Trophoblast cell (in vitro differentiated cells and primary cell): Measurements from ENCODE around the gene NIT1.

Source experiments
- DNase-seq, 2 donors: peaks; one replicate each; pipeline ENCODE4 v3.0.0-alpha.2; 2016
- H2AFZ ChIP-seq: 2 replicates; pipeline ENCODE4 v1.6.1; 2013; ENCODE audit warnings: low read length, moderate library complexity, mild to moderate bottlenecking; ENCODE audit not compliant: insufficient read depth, poor library complexity
- H2AK5ac ChIP-seq: 2 replicates; pipeline ENCODE4 v1.6.1; 2013; ENCODE audit warnings: mild to moderate bottlenecking, low read length
- H2BK120ac ChIP-seq: 2 replicates; pipeline ENCODE4 v1.6.1; 2013; ENCODE audit warnings: low read length, mild to moderate bottlenecking, moderate library complexity; ENCODE audit not compliant: insufficient read depth, poor library complexity
- H2BK12ac ChIP-seq: 2 replicates; pipeline ENCODE4 v1.6.1; 2013; ENCODE audit warnings: mild to moderate bottlenecking, low read length, moderate library complexity
- H2BK5ac ChIP-seq: 2 replicates; pipeline ENCODE4 v1.6.1; 2013; ENCODE audit warnings: low read length, low read depth, moderate library complexity, mild to moderate bottlenecking; ENCODE audit not compliant: poor library complexity
- H3K14ac ChIP-seq: 2 replicates; pipeline ENCODE4 v1.6.1; 2013; ENCODE audit warnings: mild to moderate bottlenecking, low read length
- H3K18ac ChIP-seq: 2 replicates; pipeline ENCODE4 v1.6.1; 2013; ENCODE audit warnings: mild to moderate bottlenecking, low read length
- H3K23ac ChIP-seq: 2 replicates; pipeline ENCODE4 v1.6.1; 2013; ENCODE audit warnings: low read length
- H3K27ac ChIP-seq: 2 replicates; pipeline ENCODE4 v1.5.1; 2013; ENCODE audit warnings: low read depth, mild to moderate bottlenecking, inconsistent platforms, low read length, moderate library complexity
- H3K27me3 ChIP-seq: 2 replicates; pipeline ENCODE4 v1.6.1; 2013; ENCODE audit warnings: inconsistent platforms, mild to moderate bottlenecking, low read length, moderate library complexity; ENCODE audit not compliant: insufficient read depth
- H3K36me3 ChIP-seq, 2 experiments: 1 replicate in 1 of 2; 2 replicates in 1 of 2; pipeline ENCODE4 v1.6.1; 2013; ENCODE audit warnings: low read length in 2 of 2, mild to moderate bottlenecking in 2 of 2, moderate library complexity in 1 of 2; ENCODE audit not compliant: insufficient read depth in 2 of 2, control insufficient read depth in 1 of 2
- H3K4ac ChIP-seq: 2 replicates; pipeline ENCODE4 v1.6.1; 2013; ENCODE audit warnings: low read depth, mild to moderate bottlenecking, low read length, moderate library complexity
- H3K4me1 ChIP-seq, 2 experiments: 1 replicate in 1 of 2; 2 replicates in 1 of 2; pipeline ENCODE4 v1.6.1; 2013; ENCODE audit warnings: low read length in 2 of 2, mild to moderate bottlenecking in 2 of 2, moderate library complexity in 1 of 2; ENCODE audit not compliant: insufficient read depth in 2 of 2, control insufficient read depth in 1 of 2
- H3K4me2 ChIP-seq: 2 replicates; pipeline ENCODE4 v1.6.1; 2013; ENCODE audit warnings: inconsistent platforms, mild to moderate bottlenecking, low read length, moderate library complexity
- H3K4me3 ChIP-seq: 2 replicates; pipeline ENCODE4 v1.5.1; 2013; ENCODE audit warnings: mild to moderate bottlenecking, low read depth, low read length, inconsistent platforms
- H3K79me1 ChIP-seq: one replicate; pipeline ENCODE4 v1.6.1; 2013; ENCODE audit warnings: low read length
- H3K79me2 ChIP-seq: 2 replicates; pipeline ENCODE4 v1.6.1; 2013; ENCODE audit warnings: low read length, mild to moderate bottlenecking; ENCODE audit not compliant: control insufficient read depth, insufficient read depth, poor library complexity
- H3K9ac ChIP-seq: 2 replicates; pipeline ENCODE4 v1.6.1; 2013; ENCODE audit warnings: mild to moderate bottlenecking, low read length
- H3K9me3 ChIP-seq: 2 replicates; pipeline ENCODE4 v1.6.1; 2013; ENCODE audit warnings: low read depth, mild to moderate bottlenecking, control low read depth, inconsistent platforms, low read length; ENCODE audit not compliant: insufficient read depth
- H4K12ac ChIP-seq: 2 replicates; pipeline ENCODE4 v1.6.1; 2013; ENCODE audit warnings: low read depth, mild to moderate bottlenecking, low read length, moderate library complexity
- H4K8ac ChIP-seq: 2 replicates; pipeline ENCODE4 v1.6.1; 2013; ENCODE audit warnings: low read depth, mild to moderate bottlenecking, low read length, moderate library complexity
- H4K91ac ChIP-seq: one replicate; pipeline ENCODE4 v1.6.1; 2013; ENCODE audit warnings: low read depth, mild to moderate bottlenecking, low read length, moderate library complexity
- WGBS: extraction: QIAGEN DNeasy Blood & Tissue Kit; methylation state at CpG from one replicate; pipeline ENCODE4 v1.1.7; 2013; ENCODE audit warnings: missing lambda C conversion rate; ENCODE audit not compliant: insufficient read length, insufficient coverage; ENCODE audit errors: extremely low coverage; 5-methylcytosine and 5-hydroxymethylcytosine counted together

The NIT1 gene

GRCh38 chr1:161161652-161162051 is 43.7 kb downstream of the NIT1 start:
- WGBS = no CpG with 5 or more reads among the region's 5 CpGs

GRCh38 chr1:161162052-161162451 is 44.1 kb downstream of the NIT1 start:
- Histone ChIP-seq H3K79me2 (peaks cover 8% of the 10 kb centered on the region), H3K9me3 (peaks cover 2% of the 10 kb centered on the region), H3K4me2 (no peak overlapping the region), H2AK5ac (no peak overlapping the region), H3K23ac (no peak overlapping the region), H3K27ac (no peak overlapping the region), H2BK120ac (no peak overlapping the region), H3K36me3 (peaks cover 25 to 54% of the 10 kb centered on the region in 2 experiments), H4K91ac (no peak overlapping the region), H3K18ac (no peak overlapping the region), H3K14ac (no peak overlapping the region), H2AFZ (no peak overlapping the region), H3K4me1 (peaks cover 14 to 16% of the 10 kb centered on the region in 2 experiments), H3K4me3 (no peak overlapping the region), H4K8ac (no peak overlapping the region), H2BK5ac (no peak overlapping the region), H3K4ac (no peak overlapping the region), H2BK12ac (no peak overlapping the region), H3K9ac (no peak overlapping the region), H4K12ac (no peak overlapping the region), H3K27me3 (no peaks in the 10 kb centered on the region), H3K79me1 (peaks cover 7% of the 10 kb centered on the region)
- no peak for DNase-seq
- no CpG with 5 or more reads among the region's 7 CpGs for WGBS

More at GRCh38 chr1:161161652-161162051, 43.7 kb downstream of the NIT1 start:
- Histone ChIP-seq H3K18ac (no peak overlapping the region), H2BK120ac (no peak overlapping the region), H3K4me2 (no peak overlapping the region), H3K14ac (no peak overlapping the region), H4K8ac (no peak overlapping the region), H2AK5ac (no peak overlapping the region), H3K23ac (no peak overlapping the region), H3K9me3 (peaks cover 2% of the 10 kb centered on the region), H4K12ac (no peak overlapping the region), H3K4me1 (peaks cover 11 to 14% of the 10 kb centered on the region in 2 experiments), H2AFZ (no peak overlapping the region), H3K79me1 (peaks cover 7% of the 10 kb centered on the region), H3K36me3 (peaks cover 28 to 57% of the 10 kb centered on the region in 2 experiments), H2BK5ac (no peak overlapping the region), H3K27me3 (no peaks in the 10 kb centered on the region), H3K79me2 (peaks cover 8% of the 10 kb centered on the region), H3K27ac (no peak overlapping the region), H4K91ac (no peak overlapping the region), H3K9ac (no peak overlapping the region), H2BK12ac (no peak overlapping the region), H3K4ac (no peak overlapping the region), H3K4me3 (no peak overlapping the region)
- DNase-seq = no peak

DNA sequence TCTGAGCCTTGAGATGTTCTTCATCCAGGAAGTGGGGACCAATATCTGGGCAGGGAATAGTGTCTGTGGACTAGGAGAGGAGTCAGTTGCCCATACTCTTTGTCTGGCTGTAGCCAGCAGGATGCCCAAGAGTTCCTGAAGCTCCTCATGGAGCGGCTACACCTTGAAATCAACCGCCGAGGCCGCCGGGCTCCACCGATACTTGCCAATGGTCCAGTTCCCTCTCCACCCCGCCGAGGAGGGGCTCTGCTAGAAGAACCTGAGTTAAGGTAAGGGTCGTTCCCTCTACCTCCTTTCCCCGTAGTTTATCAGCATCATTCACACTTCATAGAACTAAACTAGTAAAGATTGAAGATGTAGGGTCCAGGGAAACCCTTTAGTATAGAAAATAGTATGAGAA is 44.9 kb downstream of the NIT1 start:
- Histone ChIP-seq H3K4me1 (peaks cover 17 to 19% of the 10 kb centered on the region in 2 experiments), H3K79me1 (peaks cover 7% of the 10 kb centered on the region), H3K79me2 (peaks cover 8% of the 10 kb centered on the region), H3K4ac (no peak overlapping the region), H3K18ac (no peak overlapping the region), H2BK5ac (no peak overlapping the region), H2BK120ac (no peak overlapping the region), H4K8ac (no peak overlapping the region), H3K27ac (no peak overlapping the region), H2AFZ (no peak overlapping the region), H2AK5ac (no peak overlapping the region), H3K4me2 (no peak overlapping the region), H4K91ac (no peak overlapping the region), H3K9me3 (peaks cover 2% of the 10 kb centered on the region), H3K36me3 (peaks cover 25 to 50% of the 10 kb centered on the region in 2 experiments), H3K4me3 (no peak overlapping the region), H3K14ac (no peak overlapping the region), H2BK12ac (no peak overlapping the region), H4K12ac (no peak overlapping the region), H3K27me3 (no peaks in the 10 kb centered on the region), H3K23ac (no peak overlapping the region), H3K9ac (no peak overlapping the region)
- WGBS = no CpG with 5 or more reads among the region's 10 CpGs
- no peak for DNase-seq

- Histone ChIP-seq H2BK5ac (no peak overlapping the region), H2BK12ac (no peak overlapping the region), H2AFZ (no peak overlapping the region), H3K4me2 (no peak overlapping the region), H4K12ac (no peak overlapping the region), H3K4me1 (peaks cover 17 to 18% of the 10 kb centered on the region in 2 experiments), H3K4ac (no peak overlapping the region), H3K23ac (no peak overlapping the region), H2BK120ac (no peak overlapping the region), H4K91ac (no peak overlapping the region), H3K14ac (no peak overlapping the region), H3K79me1 (peaks cover 7% of the 10 kb centered on the region), H3K18ac (no peak overlapping the region), H3K36me3 (peaks cover 24 to 40% of the 10 kb centered on the region in 2 experiments), H3K79me2 (peaks cover 8% of the 10 kb centered on the region), H3K27me3 (no peaks in the 10 kb centered on the region), H4K8ac (no peak overlapping the region), H2AK5ac (no peak overlapping the region), H3K9ac (no peak overlapping the region), H3K27ac (no peak overlapping the region), H3K9me3 (peaks cover 2% of the 10 kb centered on the region), H3K4me3 (no peak overlapping the region)
- DNase-seq = no peak
- WGBS = no CpG with 5 or more reads among the region's 5 CpGs
Measured at GRCh38 chr1:161163793-161164192, 45.9 kb downstream of the NIT1 start.
